GM12878 (cell line): ENCODE results near the gene RTCB. TPM values are rescaled to one million over a fixed set of nuclear protein-coding genes. Genes with fewer than 3 reads are reported as not detected.

Experiments
- ATAC-seq: fragments of 200-7000 bp; cut with Tn5 transposase; 3 replicates; pipeline ENCODE4 v1.9.1; 2020; ENCODE audit warnings: mild to moderate bottlenecking, moderate library complexity
- BruUV-seq: library from RNA; stranded (reverse); fragments of 400-500 nt; replicated peaks from 2 replicates; lab custom pipeline; 2021; lab: Mats Ljungman, UMichigan
- CTCF ChIA-PET: fragments of 300-600 bp; sonication (Branson Sonifier 250); formaldehyde crosslinking; extraction: SDS; loops from one replicate; lab custom pipeline; 2021; ENCODE audit warnings: inconsistent platforms; lab: Yijun Ruan, JAX
- POLR2A ChIA-PET: fragments of 350-600 bp; formaldehyde crosslinking; extraction: SDS; loops from one replicate; lab custom pipeline; 2021; ENCODE audit warnings: inconsistent platforms; lab: Charles Lee
- RAD21 ChIA-PET: fragments of 300-600 bp; sonication (Branson Sonifier 250); formaldehyde crosslinking; loops from one replicate; lab custom pipeline; 2023; ENCODE audit warnings: antibody characterized with exemption; ENCODE audit not compliant: unreplicated experiment; lab: Charles Lee
- SMC1A ChIA-PET: fragments of 300-600 bp; sonication (Branson Sonifier 250); formaldehyde crosslinking; loops from one replicate; lab custom pipeline; 2023; ENCODE audit not compliant: unreplicated experiment, uncharacterized antibody; lab: Charles Lee
- DNase-seq: peaks from one replicate; pipeline ENCODE4 v3.0.0-alpha.2; 2011; ENCODE audit warnings: low read depth, low spot score
- FAIRE-seq: peaks from 3 replicates; lab custom pipeline; 2011; peaks lifted over from hg19 to GRCh38; lab: Jason Lieb, UNC
- H2AFZ ChIP-seq: 2 replicates; pipeline ENCODE4 v1.6.0; 2011; ENCODE audit warnings: low read depth, low read length, control low read depth; ENCODE audit not compliant: control insufficient read depth
- H3K27ac ChIP-seq: 2 replicates; pipeline ENCODE4 v1.5.1; 2011; ENCODE audit warnings: control low read depth; ENCODE audit not compliant: control insufficient read depth, insufficient read depth
- H3K27me3 ChIP-seq, 2 experiments: replicated peaks in 1 of 2; 2 replicates each; pipeline versions ENCODE4 v1.6.0 to v1.6.1; 2011; ENCODE audit warnings: low read length in 1 of 2; ENCODE audit not compliant: control insufficient read depth in 2 of 2, insufficient read depth in 2 of 2
- H3K36me3 ChIP-seq, 2 experiments: 2 replicates each; pipeline ENCODE4 v1.5.1; 2011; ENCODE audit warnings: low read length in 1 of 2; ENCODE audit not compliant: control insufficient read depth in 2 of 2, insufficient read depth in 2 of 2
- H3K4me1 ChIP-seq: 2 replicates; pipeline ENCODE4 v1.6.1; 2011; ENCODE audit warnings: mild to moderate bottlenecking, low read length, moderate library complexity, mixed read lengths; ENCODE audit not compliant: control insufficient read depth, insufficient read depth
- H3K4me2 ChIP-seq: 2 replicates; pipeline ENCODE4 v1.6.0; 2011; ENCODE audit warnings: control low read depth; ENCODE audit not compliant: control insufficient read depth, insufficient read depth
- H3K4me3 ChIP-seq: fragments of 200-600 bp; sonication (generic); 2 replicates; pipeline ENCODE4 v1.5.1; 2016
- H3K79me2 ChIP-seq: 2 replicates; pipeline ENCODE4 v1.6.0; 2011; ENCODE audit warnings: low read length; ENCODE audit not compliant: control insufficient read depth, insufficient read depth
- H3K9ac ChIP-seq: 2 replicates; pipeline ENCODE4 v1.8.0; 2011; ENCODE audit warnings: low read length, control low read depth, mixed read lengths; ENCODE audit not compliant: control insufficient read depth, insufficient read depth
- H3K9me3 ChIP-seq: replicated peaks from 3 replicates; pipeline ENCODE4 v1.5.1; 2011; ENCODE audit warnings: mild to moderate bottlenecking, low read length; ENCODE audit not compliant: control insufficient read depth, insufficient read depth
- H4K20me1 ChIP-seq: 2 replicates; pipeline ENCODE4 v1.6.0; 2011; ENCODE audit not compliant: control insufficient read depth, insufficient read depth
- BACH1 ChIP-seq: fragments of 450-650 bp; IDR thresholded peaks from 2 replicates; pipeline ENCODE4 v1.6.1; 2017; ENCODE audit warnings: mild to moderate bottlenecking, borderline replicate concordance
- BHLHE40 ChIP-seq, 2 experiments: fragments of 450-650 bp in 1 of 2; IDR thresholded peaks; 2 replicates each; pipeline ENCODE4 v1.6.1; 2011 to 2017; ENCODE audit warnings: low read depth in 2 of 2, borderline replicate concordance in 1 of 2, improper control_type of control experiment in 1 of 2, low read length in 1 of 2, mild to moderate bottlenecking in 1 of 2
- CHD4 ChIP-seq: fragments of 200-600 bp; sonication (generic); IDR thresholded peaks from 2 replicates; pipeline ENCODE4 v1.6.1; 2016; ENCODE audit warnings: mild to moderate bottlenecking
- CREM ChIP-seq: IDR thresholded peaks from 2 replicates; pipeline ENCODE4 v1.6.1; 2014; ENCODE audit warnings: antibody characterized with exemption, low read depth
- E4F1 ChIP-seq: fragments of 450-650 bp; IDR thresholded peaks from 2 replicates; pipeline ENCODE4 v1.6.1; 2018; ENCODE audit warnings: borderline replicate concordance, mild to moderate bottlenecking; ENCODE audit not compliant: partially characterized antibody
- HDAC6 ChIP-seq: fragments of 200-600 bp; sonication (generic); IDR thresholded peaks from one replicate; pipeline ENCODE4 v1.8.0; 2017; ENCODE audit warnings: antibody characterized with exemption; ENCODE audit not compliant: unreplicated experiment
- IKZF1 ChIP-seq: fragments of 450-650 bp; conservative IDR thresholded peaks from 2 replicates; pipeline ENCODE4 v1.6.1; 2017; ENCODE audit warnings: antibody characterized with exemption, mild to moderate bottlenecking
- MEF2A ChIP-seq: IDR thresholded peaks from 2 replicates; pipeline ENCODE4 v1.6.1; 2011; ENCODE audit warnings: low read depth, mild to moderate bottlenecking, low read length, moderate library complexity; ENCODE audit not compliant: insufficient read depth
- MTA2 ChIP-seq: fragments of 450-650 bp; IDR thresholded peaks from 2 replicates; pipeline ENCODE4 v1.6.1; 2016; ENCODE audit warnings: low read depth, mild to moderate bottlenecking, moderate library complexity
- MYB ChIP-seq: fragments of 150-350 bp; IDR thresholded peaks from 2 replicates; pipeline ENCODE4 v1.6.1; 2014; ENCODE audit warnings: mild to moderate bottlenecking, low read depth, low read length, borderline replicate concordance
- NR2C1 ChIP-seq: fragments of 450-650 bp; IDR thresholded peaks from 2 replicates; pipeline ENCODE4 v1.6.1; 2017; ENCODE audit warnings: antibody characterized with exemption, mild to moderate bottlenecking, moderate library complexity
- POLR2AphosphoS5 ChIP-seq: IDR thresholded peaks from 2 replicates; pipeline ENCODE4 v1.6.1; 2011; ENCODE audit warnings: mild to moderate bottlenecking, low read length, inconsistent platforms
- SMARCA5 ChIP-seq: fragments of 450-650 bp; IDR thresholded peaks from 2 replicates; pipeline ENCODE4 v1.6.1; 2017; ENCODE audit warnings: mild to moderate bottlenecking
- ZZZ3 ChIP-seq: IDR thresholded peaks from 2 replicates; pipeline ENCODE4 v1.6.1; 2011; ENCODE audit warnings: low read depth; ENCODE audit not compliant: control insufficient read depth, insufficient read length
- WGBS: methylation state at CpG from one replicate; pipeline ENCODE4 v1.1.6; 2016; ENCODE audit warnings: low lambda C conversion rate; ENCODE audit not compliant: insufficient replicate concordance, insufficient coverage; ENCODE audit errors: missing lambda C conversion rate; 5-methylcytosine and 5-hydroxymethylcytosine counted together
- in situ Hi-C: fragments of 300-500 bp; cut with MboI; formaldehyde crosslinking; loops from 9 replicates; pipeline ENCODE4 v1.14.3; 2018; ENCODE audit warnings: mixed read lengths
- intact Hi-C: fragments of 100-400 bp; cut with micrococcal nuclease; formaldehyde crosslinking; loops from one replicate; pipeline ENCODE4 v1.14.2; 2022; ENCODE audit not compliant: unreplicated experiment
- polyA plus RNA-seq, 11 experiments: library from polyadenylated mRNA; depleted of rRNA in 4 of 11; unstranded in 6 of 11; stranded (reverse) in 5 of 11; fragments of >200 nt; fragmentation: Nextera tagmentation in 4 of 11; fragmentation: Illumina TruSeq in 1 of 11; extraction: Ambion mirVana in 4 of 11; extraction: Trizol in 1 of 11; gene quantifications; 1 replicate in 1 of 11; 2 replicates in 10 of 11; pipeline versions ENCODE4 v1.2.1 to v1.2.3, GENCODE V29; 2011 to 2016; ENCODE audit warnings: inconsistent platforms in 2 of 11, missing spikeins in 2 of 11, low read depth in 1 of 11
- total RNA-seq, 4 experiments: library from RNA; depleted of rRNA in 3 of 4; stranded (reverse); fragments of >200 nt in 3 of 4; fragmentation: Illumina TruSeq in 1 of 4; extraction: Trizol in 1 of 4; gene quantifications; 2 replicates each; pipeline versions ENCODE4 v1.2.1 to v1.2.3, GENCODE V29; 2013 to 2021
- TF ChIP-seq, protein P1 (sequence below): IDR thresholded peaks from 2 replicates; pipeline ENCODE4 v1.6.1; 2011; ENCODE audit warnings: borderline replicate concordance, low read depth, mild to moderate bottlenecking, moderate library complexity, mixed read lengths, low read length; ENCODE audit not compliant: insufficient read depth; ENCODE audit errors: extremely low read length
- TF ChIP-seq, protein P2 (sequence below): IDR thresholded peaks from 2 replicates; pipeline ENCODE4 v1.6.1; 2012; ENCODE audit warnings: improper control_type of control experiment, low read depth, low read length; ENCODE audit not compliant: insufficient replicate concordance

RTCB gene
- total and polyA plus RNA-seq, 10 of the 15 experiments (the other 5 are each of a cell fraction or from before 2014, with no cell fraction given) = 88.4 to 203 (median 106) TPM

- Histone ChIP-seq H3K4me2 (no peak overlapping the region), H3K27me3 (no peaks in the 10 kb centered on the region), H3K36me3 (peaks cover 6 to 21% of the 10 kb centered on the region in 2 experiments; a peak in 3 of 4 replicates), H3K9me3 (no peaks in the 10 kb centered on the region), H3K79me2 (peaks cover 2% of the 10 kb centered on the region), H4K20me1 (no peaks in the 10 kb centered on the region), H2AFZ (no peak overlapping the region), H3K9ac (no peak overlapping the region), H3K4me3 (no peak overlapping the region), H3K4me1 (peaks cover 9% of the 10 kb centered on the region; the same call in 1 of the 2 replicates), H3K27ac (no peak overlapping the region)
- intact Hi-C loops (no loop called here), in situ Hi-C loops (no loop called here)
- BruUV-seq = no TSS peak
- ChIA-PET POLR2A (no interaction called here), RAD21 (no interaction called here), SMC1A (interaction anchor here (1.1 kb wide), 1 partner anchor 73 kb away, joined by 3 read pairs; no protein-coding TSS in a partner anchor), CTCF (interaction anchor here (1.4 kb wide), 1 partner anchor 70 kb away, joined by 4 read pairs; no protein-coding TSS in a partner anchor)
- no peak for TF ChIP-seq SMARCA5
- no peak for TF ChIP-seq MEF2A
- TF ChIP-seq, protein P1, sequence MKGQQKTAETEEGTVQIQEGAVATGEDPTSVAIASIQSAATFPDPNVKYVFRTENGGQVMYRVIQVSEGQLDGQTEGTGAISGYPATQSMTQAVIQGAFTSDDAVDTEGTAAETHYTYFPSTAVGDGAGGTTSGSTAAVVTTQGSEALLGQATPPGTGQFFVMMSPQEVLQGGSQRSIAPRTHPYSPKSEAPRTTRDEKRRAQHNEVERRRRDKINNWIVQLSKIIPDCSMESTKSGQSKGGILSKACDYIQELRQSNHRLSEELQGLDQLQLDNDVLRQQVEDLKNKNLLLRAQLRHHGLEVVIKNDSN = no peak
- TF ChIP-seq IKZF1 = no peak
- TF ChIP-seq MTA2 = no peak
- TF ChIP-seq MYB = no peak
- TF ChIP-seq ZZZ3 = no peak
- TF ChIP-seq BACH1 = no peak
- no peak for TF ChIP-seq HDAC6
- TF ChIP-seq POLR2AphosphoS5 = no peak
- no peak for TF ChIP-seq CREM
- TF ChIP-seq CHD4 = no peak
- no peak for TF ChIP-seq E4F1
- TF ChIP-seq, protein P2, sequence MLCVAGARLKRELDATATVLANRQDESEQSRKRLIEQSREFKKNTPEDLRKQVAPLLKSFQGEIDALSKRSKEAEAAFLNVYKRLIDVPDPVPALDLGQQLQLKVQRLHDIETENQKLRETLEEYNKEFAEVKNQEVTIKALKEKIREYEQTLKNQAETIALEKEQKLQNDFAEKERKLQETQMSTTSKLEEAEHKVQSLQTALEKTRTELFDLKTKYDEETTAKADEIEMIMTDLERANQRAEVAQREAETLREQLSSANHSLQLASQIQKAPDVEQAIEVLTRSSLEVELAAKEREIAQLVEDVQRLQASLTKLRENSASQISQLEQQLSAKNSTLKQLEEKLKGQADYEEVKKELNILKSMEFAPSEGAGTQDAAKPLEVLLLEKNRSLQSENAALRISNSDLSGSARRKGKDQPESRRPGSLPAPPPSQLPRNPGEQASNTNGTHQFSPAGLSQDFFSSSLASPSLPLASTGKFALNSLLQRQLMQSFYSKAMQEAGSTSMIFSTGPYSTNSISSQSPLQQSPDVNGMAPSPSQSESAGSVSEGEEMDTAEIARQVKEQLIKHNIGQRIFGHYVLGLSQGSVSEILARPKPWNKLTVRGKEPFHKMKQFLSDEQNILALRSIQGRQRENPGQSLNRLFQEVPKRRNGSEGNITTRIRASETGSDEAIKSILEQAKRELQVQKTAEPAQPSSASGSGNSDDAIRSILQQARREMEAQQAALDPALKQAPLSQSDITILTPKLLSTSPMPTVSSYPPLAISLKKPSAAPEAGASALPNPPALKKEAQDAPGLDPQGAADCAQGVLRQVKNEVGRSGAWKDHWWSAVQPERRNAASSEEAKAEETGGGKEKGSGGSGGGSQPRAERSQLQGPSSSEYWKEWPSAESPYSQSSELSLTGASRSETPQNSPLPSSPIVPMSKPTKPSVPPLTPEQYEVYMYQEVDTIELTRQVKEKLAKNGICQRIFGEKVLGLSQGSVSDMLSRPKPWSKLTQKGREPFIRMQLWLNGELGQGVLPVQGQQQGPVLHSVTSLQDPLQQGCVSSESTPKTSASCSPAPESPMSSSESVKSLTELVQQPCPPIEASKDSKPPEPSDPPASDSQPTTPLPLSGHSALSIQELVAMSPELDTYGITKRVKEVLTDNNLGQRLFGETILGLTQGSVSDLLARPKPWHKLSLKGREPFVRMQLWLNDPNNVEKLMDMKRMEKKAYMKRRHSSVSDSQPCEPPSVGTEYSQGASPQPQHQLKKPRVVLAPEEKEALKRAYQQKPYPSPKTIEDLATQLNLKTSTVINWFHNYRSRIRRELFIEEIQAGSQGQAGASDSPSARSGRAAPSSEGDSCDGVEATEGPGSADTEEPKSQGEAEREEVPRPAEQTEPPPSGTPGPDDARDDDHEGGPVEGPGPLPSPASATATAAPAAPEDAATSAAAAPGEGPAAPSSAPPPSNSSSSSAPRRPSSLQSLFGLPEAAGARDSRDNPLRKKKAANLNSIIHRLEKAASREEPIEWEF = no peak
- TF ChIP-seq NR2C1 = no peak
- TF ChIP-seq BHLHE40 (IDR thresholded peaks at IDR 0.05; ENCODE audit: borderline replicate concordance in 1 of 2, low read depth in 2 of 2, low read length in 1 of 2) = no peak
- DNase-seq (no peak), FAIRE-seq (no peak), ATAC-seq (no peak)
- 73% methylated on average over 2 of the region's 2 CpGs for WGBS
Observed at GRCh38 chr22:32404021-32404420, 8.0 kb downstream of the RTCB start.
